SU-DHL-6 (cell line): Measurements from ENCODE around the gene ASTN2.

Source experiments
- CTCF ChIP-seq: fragments of 200-600 bp; sonication (generic); IDR thresholded peaks from one replicate; pipeline ENCODE4 v1.5.1; 2017; ENCODE audit warnings: antibody characterized with exemption, mild to moderate bottlenecking, low read length, moderate library complexity; ENCODE audit not compliant: insufficient read depth, poor library complexity, severe bottlenecking
- EZH2phosphoT487 ChIP-seq: fragments of 200-600 bp; sonication (generic), shearing (Covaris generic); conservative IDR thresholded peaks from 2 replicates; pipeline ENCODE4 v1.6.1; 2018; ENCODE audit warnings: mild to moderate bottlenecking, antibody characterized with exemption, low read length, moderate library complexity, mixed read lengths

GRCh38 chr9:116693233-116693731 is 721.6 kb downstream of the ASTN2 start:
- TF ChIP-seq CTCF (no peak), EZH2phosphoT487 (no peak)
